ENCODE data around the gene CCDC85B. TPM values are rescaled to one million over a fixed set of nuclear protein-coding genes. Genes with fewer than 3 reads are reported as not detected.

The CCDC85B gene
- total and polyA plus RNA-seq, 2 of the 13 experiments (the other 11 are each of a cell fraction or from before 2014, with no cell fraction given) = 8.2 to 19.5 TPM

- TF ChIP-seq MTA1 (CRISPR knock-in tag; IDR thresholded peaks at IDR 0.05; ENCODE audit: borderline replicate concordance) (no peak), GZF1 (CRISPR knock-in tag; IDR thresholded peaks at IDR 0.05) (no peak), TERF1 (CRISPR knock-in tag; IDR thresholded peaks at IDR 0.05) (no peak), ZNF709 (CRISPR knock-in tag; IDR thresholded peaks at IDR 0.05) (0 out of 2 replicates have a peak, but pooled peaks have one; percentile 32), ZNF430 (CRISPR knock-in tag; IDR thresholded peaks at IDR 0.05) (0 out of 2 replicates have a peak, but pooled peaks have one; percentile 55), IKZF4 (CRISPR knock-in tag; IDR thresholded peaks at IDR 0.05; ENCODE audit: borderline replicate concordance, low read depth, not compliant biosample characterization) (no peak), HOXD1 (CRISPR knock-in tag; IDR thresholded peaks at IDR 0.05) (no peak), GATA4 (IDR thresholded peaks at IDR 0.05; ENCODE audit: borderline replicate concordance, low read depth) (no peak), ZNF280B (CRISPR knock-in tag; IDR thresholded peaks at IDR 0.05; ENCODE audit: borderline replicate concordance) (no peak), CSRNP2 (CRISPR knock-in tag; conservative IDR thresholded peaks at IDR 0.05; ENCODE audit: low read depth) (no peak), ZNF383 (CRISPR knock-in tag; IDR thresholded peaks at IDR 0.05; ENCODE audit: borderline replicate concordance) (no peak), AKAP8 (CRISPR knock-in tag; IDR thresholded peaks at IDR 0.05) (peak; percentile 34; the same call in 1 of the 2 replicates), RNF2 (conservative IDR thresholded peaks at IDR 0.05; ENCODE audit: low read depth) (no peak), AGO2 (optimal IDR thresholded peaks at IDR 0.05; ENCODE audit: low read depth, low read length) (no peak), TRIM22 (IDR thresholded peaks at IDR 0.05) (no peak), MTERF4 (CRISPR knock-in tag; IDR thresholded peaks at IDR 0.05) (0 out of 2 replicates have a peak, but pooled peaks have one; percentile 45), IRX3 (CRISPR knock-in tag; IDR thresholded peaks at IDR 0.05; ENCODE audit: borderline replicate concordance, low read depth) (no peak), SNAPC4 (CRISPR knock-in tag; IDR thresholded peaks at IDR 0.05) (no peak)
These were observed 30.6 kb upstream of the CCDC85B start (continued) for GRCh38 chr11:65859812-65860277.

All from HepG2 (cell line).